ENCODE measurements around the gene DNAJB6.

DNAJB6 gene

DNA sequence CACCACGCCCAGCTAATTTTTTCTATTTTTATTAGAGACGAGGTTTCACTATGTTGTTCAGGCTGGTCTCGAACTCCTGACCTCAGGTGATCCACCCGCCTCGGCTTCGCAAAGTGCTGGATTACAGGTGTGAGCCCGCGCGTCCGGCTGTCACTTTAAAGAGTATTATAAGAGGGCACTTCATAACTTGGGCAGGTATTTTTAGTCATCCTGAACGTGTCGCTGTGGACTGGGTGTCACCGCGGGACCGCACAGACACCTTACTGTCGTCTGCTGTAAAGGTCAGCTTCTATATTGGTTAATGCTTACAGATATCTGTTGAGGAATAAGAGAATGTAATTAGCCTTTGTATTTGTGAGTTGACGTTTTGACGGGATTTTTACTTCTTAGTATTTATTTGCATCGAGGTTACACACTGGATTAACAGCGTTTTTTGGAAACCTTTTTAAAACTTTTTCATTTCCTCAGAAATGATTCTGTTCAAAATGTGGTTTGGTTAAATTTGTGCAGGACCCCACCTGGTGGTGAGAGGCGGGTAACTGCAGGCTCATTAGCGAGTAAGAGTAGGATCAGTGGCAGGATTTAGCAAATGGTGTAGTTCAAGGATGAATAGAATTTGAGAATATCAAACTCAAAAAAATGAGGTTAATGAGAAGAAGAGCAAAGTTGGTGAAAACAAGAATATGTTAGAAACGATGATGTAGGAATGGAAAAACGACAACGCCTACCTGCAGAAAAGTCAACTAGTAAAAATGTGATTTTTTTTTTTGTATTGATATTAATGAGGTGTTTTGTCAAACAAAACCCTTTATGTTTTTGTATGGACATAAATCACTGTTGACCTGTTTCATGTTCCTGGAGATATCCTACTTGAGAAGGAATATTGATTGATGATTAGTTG, 3.2 kb downstream of the DNAJB6 start:
- TF ChIP-seq, protein P1, sequence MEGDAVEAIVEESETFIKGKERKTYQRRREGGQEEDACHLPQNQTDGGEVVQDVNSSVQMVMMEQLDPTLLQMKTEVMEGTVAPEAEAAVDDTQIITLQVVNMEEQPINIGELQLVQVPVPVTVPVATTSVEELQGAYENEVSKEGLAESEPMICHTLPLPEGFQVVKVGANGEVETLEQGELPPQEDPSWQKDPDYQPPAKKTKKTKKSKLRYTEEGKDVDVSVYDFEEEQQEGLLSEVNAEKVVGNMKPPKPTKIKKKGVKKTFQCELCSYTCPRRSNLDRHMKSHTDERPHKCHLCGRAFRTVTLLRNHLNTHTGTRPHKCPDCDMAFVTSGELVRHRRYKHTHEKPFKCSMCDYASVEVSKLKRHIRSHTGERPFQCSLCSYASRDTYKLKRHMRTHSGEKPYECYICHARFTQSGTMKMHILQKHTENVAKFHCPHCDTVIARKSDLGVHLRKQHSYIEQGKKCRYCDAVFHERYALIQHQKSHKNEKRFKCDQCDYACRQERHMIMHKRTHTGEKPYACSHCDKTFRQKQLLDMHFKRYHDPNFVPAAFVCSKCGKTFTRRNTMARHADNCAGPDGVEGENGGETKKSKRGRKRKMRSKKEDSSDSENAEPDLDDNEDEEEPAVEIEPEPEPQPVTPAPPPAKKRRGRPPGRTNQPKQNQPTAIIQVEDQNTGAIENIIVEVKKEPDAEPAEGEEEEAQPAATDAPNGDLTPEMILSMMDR (conservative IDR thresholded peaks at IDR 0.05; ENCODE audit: low read depth, low read length) = peak; percentile 95
- H3K4me3 ChIP-seq (ENCODE audit: low read depth, low read length) = no peak overlapping the region
- peak; percentile 83 for DNase-seq (ENCODE audit: low read depth)

DNA sequence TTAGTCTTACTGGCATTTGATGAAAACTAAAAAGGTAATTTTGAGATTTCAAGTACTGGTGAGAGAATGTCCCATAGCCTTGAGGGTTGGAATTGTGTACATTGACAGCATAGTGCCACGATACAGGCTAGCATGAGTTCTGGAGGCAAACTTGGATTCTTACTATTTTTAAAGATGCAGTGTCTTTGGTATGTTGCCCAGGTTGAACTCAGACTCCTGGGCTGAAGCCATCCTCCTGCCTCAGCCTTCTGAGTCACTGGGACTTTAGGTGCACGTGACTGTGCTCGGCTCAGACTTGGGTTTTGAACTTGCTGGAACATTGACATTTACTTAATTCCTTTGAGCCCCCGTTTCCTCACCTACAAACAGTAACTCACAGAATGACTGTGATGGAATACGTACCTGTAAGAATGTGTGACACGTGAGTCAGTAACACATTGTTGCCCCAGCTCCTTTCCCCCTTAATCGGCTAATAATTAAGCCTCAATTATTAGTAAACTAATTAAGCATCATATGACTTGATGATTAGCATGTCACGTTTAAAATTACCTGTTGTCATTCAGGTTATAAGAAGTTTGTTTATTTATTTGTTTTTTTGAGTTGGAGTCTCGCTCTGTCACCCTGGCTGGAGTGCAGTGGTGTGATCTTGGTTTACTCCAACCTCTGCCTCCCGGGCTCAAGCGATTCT, 10.6 kb downstream of the DNAJB6 start:
- peak; percentile 85 for DNase-seq (ENCODE audit: low read depth)
- TF ChIP-seq, protein P1 (conservative IDR thresholded peaks at IDR 0.05; ENCODE audit: low read depth, low read length) = no peak
- H3K4me3 ChIP-seq (ENCODE audit: low read depth, low read length) = no peak overlapping the region

DNA sequence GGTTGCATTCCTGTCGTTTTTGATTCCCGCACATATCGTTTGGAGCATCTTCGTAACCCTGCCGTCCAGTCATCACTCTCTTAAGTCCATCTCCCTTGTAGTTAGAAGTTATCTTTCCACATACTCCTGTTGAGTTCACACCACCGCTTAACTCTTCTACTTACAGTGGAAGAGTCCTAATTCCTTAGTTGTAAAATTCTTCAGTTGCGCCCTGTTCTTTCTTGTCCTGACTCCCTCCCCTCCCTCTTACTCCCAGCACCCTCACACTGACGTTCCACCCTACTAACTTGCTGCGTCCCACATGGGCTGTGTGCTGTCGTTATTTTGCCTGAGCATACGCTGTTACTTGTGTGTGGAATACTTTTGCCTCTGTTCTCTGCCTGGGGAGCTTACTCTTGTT, 11.7 kb downstream of the DNAJB6 start:
- TF ChIP-seq, protein P1 (conservative IDR thresholded peaks at IDR 0.05; ENCODE audit: low read depth, low read length) = no peak
- H3K4me3 ChIP-seq (ENCODE audit: low read depth, low read length) = no peak overlapping the region
- DNase-seq (ENCODE audit: low read depth) = no peak

DNA sequence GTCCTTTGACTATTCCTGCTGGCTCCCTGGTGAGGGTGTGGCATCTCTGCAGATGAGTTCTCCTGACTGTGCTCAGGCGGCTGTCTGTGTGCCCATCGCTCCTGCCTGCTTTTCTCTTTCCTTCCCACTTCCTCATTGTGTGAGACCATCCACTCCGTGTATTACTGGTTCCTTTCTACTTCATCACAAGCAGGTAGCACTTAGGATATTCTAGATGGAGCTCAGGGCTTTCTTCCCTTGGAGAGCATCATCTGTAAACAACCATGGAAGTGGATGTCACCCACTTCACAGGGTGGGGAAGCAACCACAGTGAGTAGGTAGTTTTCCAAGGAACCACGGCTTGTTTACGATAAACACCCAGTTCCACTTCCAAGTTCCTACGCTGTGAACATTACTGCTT, 15.7 kb downstream of the DNAJB6 start:
- no peak for DNase-seq (ENCODE audit: low read depth)
- TF ChIP-seq, protein P1 (conservative IDR thresholded peaks at IDR 0.05; ENCODE audit: low read depth, low read length) = no peak
- H3K4me3 ChIP-seq (ENCODE audit: low read depth, low read length) = no peak overlapping the region

DNA sequence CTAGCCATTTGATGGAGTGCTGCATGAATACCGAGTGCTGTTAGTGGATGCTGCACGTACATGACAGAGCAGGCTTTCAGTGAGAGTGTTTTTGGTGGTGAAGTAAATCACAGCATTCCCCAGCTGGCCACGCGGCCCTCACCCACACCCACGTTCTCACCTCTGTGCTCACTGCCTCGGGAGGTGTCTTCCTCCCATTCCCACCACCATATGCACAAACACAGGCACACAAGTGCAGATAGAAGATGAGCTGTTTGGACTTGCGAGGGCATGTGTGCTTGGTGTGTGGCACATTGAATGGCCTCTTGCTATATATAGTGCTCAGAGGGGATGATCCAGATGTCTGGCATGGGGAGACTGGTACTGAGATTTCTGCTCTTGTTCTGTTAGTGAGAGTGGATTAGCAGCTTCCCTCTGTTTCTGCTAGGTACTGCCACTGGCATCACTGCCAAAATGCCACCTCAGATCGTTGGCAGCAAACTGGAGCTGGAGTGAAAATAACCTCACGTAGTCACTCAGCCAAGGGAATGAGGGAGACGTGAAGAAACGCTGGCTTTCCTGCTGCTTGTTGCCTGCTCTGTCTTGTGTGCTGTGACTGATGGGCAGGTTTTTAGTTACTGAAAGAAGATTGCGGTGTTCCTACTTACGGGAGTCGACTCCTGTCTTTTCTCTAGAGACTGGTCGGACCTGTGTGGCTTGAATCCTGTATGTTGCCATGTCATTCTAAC, 19.1 kb downstream of the DNAJB6 start:
- DNase-seq (ENCODE audit: low read depth) = peak; percentile 20
- TF ChIP-seq, protein P1 (conservative IDR thresholded peaks at IDR 0.05; ENCODE audit: low read depth, low read length) = no peak
- H3K4me3 ChIP-seq (ENCODE audit: low read depth, low read length) = no peak overlapping the region

DNA sequence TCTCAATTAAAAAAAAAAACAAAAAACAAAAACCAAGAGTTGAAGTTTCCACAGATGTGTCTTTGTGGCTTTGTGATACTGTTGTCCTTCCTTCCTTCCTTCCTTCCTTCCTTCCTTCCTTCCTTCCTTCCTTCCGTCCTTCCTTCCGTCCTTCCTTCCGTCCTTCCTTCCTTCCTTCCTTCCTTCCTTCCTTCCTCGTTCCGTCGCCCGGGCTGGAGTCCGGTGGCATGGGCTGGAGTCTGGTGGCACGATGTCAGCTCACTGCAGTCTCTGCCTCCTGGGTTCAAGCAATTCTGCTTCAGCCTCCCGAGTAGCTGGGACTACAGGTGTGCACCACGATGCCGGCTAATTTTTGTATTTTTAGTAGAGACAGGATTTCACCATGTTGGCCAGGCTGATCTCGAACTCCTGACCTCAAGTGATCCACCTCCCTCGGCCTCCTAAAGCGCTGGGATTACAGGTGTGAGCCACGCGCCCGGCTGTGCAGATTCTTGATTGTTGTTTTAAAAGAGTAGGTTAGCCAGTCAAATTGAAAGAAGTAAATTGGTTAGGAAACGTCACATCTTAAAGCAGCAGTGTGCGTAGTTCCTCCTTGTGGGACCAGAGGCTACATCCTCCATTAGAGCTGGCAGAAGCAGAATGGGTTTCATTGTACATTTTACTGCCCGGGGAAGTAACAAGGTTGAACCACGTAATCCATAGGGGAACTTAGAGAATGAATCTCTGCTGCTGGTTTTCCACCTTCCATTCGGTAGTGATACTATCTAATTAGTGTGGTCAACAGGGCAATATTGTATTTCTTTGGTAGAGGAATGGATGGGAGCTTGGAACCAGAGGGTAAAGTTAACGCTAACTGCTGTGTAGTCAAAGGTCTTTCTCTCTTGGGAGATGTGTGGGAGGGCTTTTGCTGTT, 20.6 kb downstream of the DNAJB6 start:
- no peak for DNase-seq (ENCODE audit: low read depth)
- TF ChIP-seq, protein P1 (conservative IDR thresholded peaks at IDR 0.05; ENCODE audit: low read depth, low read length) = no peak
- H3K4me3 ChIP-seq (ENCODE audit: low read depth, low read length) = no peak overlapping the region

Data from choroid plexus epithelial cell (primary cell).